Neural cell (in vitro differentiated cells): ENCODE measurements around the gene ADARB1. TPM values are rescaled to one million over a fixed set of nuclear protein-coding genes. Genes with fewer than 3 reads are reported as not detected.

Experiments
- H2AFZ ChIP-seq: fragments of 200-600, 300-800 bp; sonication (generic), shearing (Covaris generic); 2 replicates; pipeline ENCODE4 v1.6.0; 2014; ENCODE audit warnings: low read depth, mild to moderate bottlenecking, antibody characterized with exemption, low read length, moderate library complexity
- H3F3A ChIP-seq: fragments of 200-600 bp; shearing (Covaris generic); 2 replicates; pipeline ENCODE4 v1.6.1; 2016; ENCODE audit warnings: mild to moderate bottlenecking, moderate library complexity, mixed read lengths, antibody characterized with exemption, low read length; ENCODE audit not compliant: insufficient read depth, poor library complexity, severe bottlenecking
- H3K27ac ChIP-seq: fragments of 200-600, 300-800 bp; sonication (generic), shearing (Covaris generic); 2 replicates; pipeline ENCODE4 v1.5.1; 2014; ENCODE audit warnings: mild to moderate bottlenecking, low read length, moderate library complexity
- H3K27me3 ChIP-seq: fragments of 300-800, 200-600 bp; sonication (generic), shearing (Covaris generic); 2 replicates; pipeline ENCODE4 v1.6.0; 2014; ENCODE audit warnings: mild to moderate bottlenecking, low read depth, low read length, moderate library complexity; ENCODE audit not compliant: insufficient read depth
- H3K36me3 ChIP-seq: fragments of 300-800, 200-600 bp; sonication (generic), shearing (Covaris generic); 2 replicates; pipeline ENCODE4 v1.5.1; 2014; ENCODE audit warnings: mild to moderate bottlenecking, antibody characterized with exemption, low read length, moderate library complexity; ENCODE audit not compliant: insufficient read depth
- H3K4me2 ChIP-seq: fragments of 300-800, 200-600 bp; sonication (generic), shearing (Covaris generic); 2 replicates; pipeline ENCODE4 v1.6.0; 2014; ENCODE audit warnings: mild to moderate bottlenecking, low read length
- H3K4me3 ChIP-seq: fragments of 300-800, 200-600 bp; sonication (generic), shearing (Covaris generic); 2 replicates; pipeline ENCODE4 v1.5.1; 2014; ENCODE audit warnings: mild to moderate bottlenecking, low read length, moderate library complexity
- H3K79me2 ChIP-seq: fragments of 200-600 bp; shearing (Covaris generic); replicated peaks from 2 replicates; pipeline ENCODE4 v1.6.0; 2014; ENCODE audit warnings: mild to moderate bottlenecking, low read length, moderate library complexity; ENCODE audit not compliant: insufficient read depth
- H3K9ac ChIP-seq: fragments of 300-800, 200-600 bp; sonication (generic), shearing (Covaris generic); 2 replicates; pipeline ENCODE4 v1.6.1; 2016; ENCODE audit warnings: mild to moderate bottlenecking, low read length, mixed read lengths
- H3K9me2 ChIP-seq: fragments of 200-600 bp; shearing (Covaris generic); 2 replicates; pipeline ENCODE4 v1.6.1; 2016; ENCODE audit warnings: mild to moderate bottlenecking, low read length, mixed read lengths; ENCODE audit not compliant: insufficient read depth
- H3K9me3 ChIP-seq: fragments of 200-600, 300-800 bp; sonication (generic), shearing (Covaris generic); 2 replicates; pipeline ENCODE4 v1.6.1; 2016; ENCODE audit warnings: mild to moderate bottlenecking, mixed run types, low read length, moderate library complexity, mixed read lengths
- H4K20me1 ChIP-seq: fragments of 200-600 bp; shearing (Covaris generic); 2 replicates; pipeline ENCODE4 v1.6.1; 2016; ENCODE audit warnings: mild to moderate bottlenecking, mixed run types; ENCODE audit not compliant: insufficient read depth
- CTCF ChIP-seq: fragments of 450-650 bp; IDR thresholded peaks from 2 replicates; pipeline ENCODE4 v1.5.1; 2014; ENCODE audit warnings: antibody characterized with exemption, mild to moderate bottlenecking, moderate library complexity; ENCODE audit not compliant: poor library complexity, severe bottlenecking
- EP300 ChIP-seq: fragments of 450-650 bp; conservative IDR thresholded peaks from 2 replicates; pipeline ENCODE4 v1.6.1; 2014; ENCODE audit warnings: antibody characterized with exemption, mild to moderate bottlenecking, moderate library complexity; ENCODE audit not compliant: poor library complexity, severe bottlenecking
- EZH2 ChIP-seq: fragments of 200-600, 300-800 bp; shearing (Covaris generic), sonication (generic); IDR thresholded peaks from 2 replicates; pipeline ENCODE4 v1.6.1; 2014; ENCODE audit warnings: antibody characterized with exemption, low read length, borderline replicate concordance, mild to moderate bottlenecking; ENCODE audit not compliant: insufficient read depth, poor library complexity, severe bottlenecking
- MXI1 ChIP-seq: fragments of 450-650 bp; conservative IDR thresholded peaks from 2 replicates; pipeline ENCODE4 v1.6.1; 2014; ENCODE audit warnings: antibody characterized with exemption, mild to moderate bottlenecking; ENCODE audit not compliant: poor library complexity, severe bottlenecking
- POLR2AphosphoS5 ChIP-seq: IDR thresholded peaks from 2 replicates; pipeline ENCODE4 v1.6.1; 2012
- RAD21 ChIP-seq: fragments of 450-650 bp; conservative IDR thresholded peaks from 2 replicates; pipeline ENCODE4 v1.6.1; 2014; ENCODE audit warnings: antibody characterized with exemption, mild to moderate bottlenecking, moderate library complexity
- REST ChIP-seq: IDR thresholded peaks from 2 replicates; pipeline ENCODE4 v1.6.1; 2012; ENCODE audit warnings: borderline replicate concordance
- SMC3 ChIP-seq: fragments of 450-650 bp; conservative IDR thresholded peaks from 2 replicates; pipeline ENCODE4 v1.6.1; 2014; ENCODE audit warnings: antibody characterized with exemption, mild to moderate bottlenecking, moderate library complexity; ENCODE audit not compliant: poor library complexity
- TAF1 ChIP-seq: IDR thresholded peaks from 2 replicates; pipeline ENCODE4 v1.6.1; 2012; ENCODE audit warnings: low read depth
- polyA plus RNA-seq: library from polyadenylated mRNA; depleted of rRNA; stranded (reverse); fragments of >200 nt; gene quantifications from 2 replicates; pipeline ENCODE4 v1.2.3, GENCODE V29; 2014

ADARB1 gene
- polyA plus RNA-seq, 1 donor from 2014 or later, result 8.9 TPM

- Histone ChIP-seq H3K9ac (no peak overlapping the region), H3K9me2 (no peaks in the 10 kb centered on the region), H3K9me3 (no peaks in the 10 kb centered on the region), H2AFZ (no peak overlapping the region), H3K79me2 (no peaks in the 10 kb centered on the region), H3K4me2 (no peak overlapping the region), H3K4me3 (no peak overlapping the region), H3F3A (no peaks in the 10 kb centered on the region), H4K20me1 (no peaks in the 10 kb centered on the region), H3K27me3 (no peaks in the 10 kb centered on the region), H3K36me3 (no peaks in the 10 kb centered on the region), H3K27ac (no peak overlapping the region)
- TF ChIP-seq MXI1 (no peak), RAD21 (no peak), EP300 (no peak), REST (no peak), POLR2AphosphoS5 (no peak), CTCF (no peak), EZH2 (no peak), TAF1 (no peak), SMC3 (no peak)
Measured at GRCh38 chr21:45227735-45228134, 153.4 kb downstream of the ADARB1 start.

- Histone ChIP-seq H2AFZ (no peak overlapping the region), H3K9ac (no peak overlapping the region), H3K4me3 (no peak overlapping the region), H3K4me2 (no peak overlapping the region), H3F3A (no peaks in the 10 kb centered on the region), H3K27me3 (no peaks in the 10 kb centered on the region), H3K27ac (no peak overlapping the region), H3K9me2 (no peaks in the 10 kb centered on the region), H4K20me1 (no peaks in the 10 kb centered on the region), H3K9me3 (no peaks in the 10 kb centered on the region), H3K79me2 (no peaks in the 10 kb centered on the region), H3K36me3 (no peaks in the 10 kb centered on the region)
- no peak for TF ChIP-seq REST
- TF ChIP-seq EP300, result no peak
Measured at GRCh38 chr21:45228171-45228641, 153.8 kb downstream of the ADARB1 start.
